Right lung (tissue), 5 donors: ENCODE results near the gene OR2A5. TPM values are rescaled to one million over a fixed set of nuclear protein-coding genes. Genes with fewer than 3 reads are reported as not detected.

Experiments used
- polyA plus RNA-seq, 5 donors: library from polyadenylated mRNA; unstranded; fragments of 120-200 nt; gene quantifications; one replicate each; pipeline versions ENCODE4 v1.2.1 to v1.2.3, GENCODE V29; 2013; ENCODE audit warnings: inconsistent platforms in 1 of 5, low replicate concordance in 1 of 5; ENCODE audit not compliant: insufficient read length in 5 of 5, insufficient read depth in 1 of 5

The OR2A5 gene
- polyA plus RNA-seq, 5 donors, result 0.05 to 0.26 (median 0.15) TPM

Other genes starting within 250 kb of the OR2A5 start
- 100 to 1,000 TPM in 3 of 5 donors, 10 to 100 TPM in 2; 78.5 to 115 (median 103) TPM for gene TCAF1, start 146.8 kb upstream of the OR2A5 start, polyA plus RNA-seq
- gene OR2F2, start 113.7 kb upstream of the OR2A5 start, polyA plus RNA-seq, result not detected
- gene OR2F1, start 94.1 kb upstream of the OR2A5 start, polyA plus RNA-seq, result under 1 TPM in 1 of 5 donors, not detected in 4; 0.08 TPM
- under 1 TPM in 1 of 5 donors, not detected in 4; 0.03 TPM for gene OR6B1, start 48.6 kb upstream of the OR2A5 start, polyA plus RNA-seq
- gene OR2A25, start 20.9 kb downstream of the OR2A5 start, polyA plus RNA-seq, result under 1 TPM in 2 of 5 donors, not detected in 3; 0.06 to 0.12 TPM
- under 1 TPM in 3 of 5 donors, not detected in 2; 0.03 to 0.09 (median 0.04) TPM for gene OR2A12, start 37.3 kb downstream of the OR2A5 start, polyA plus RNA-seq
- gene OR2A2, start 60.6 kb downstream of the OR2A5 start, polyA plus RNA-seq, result not detected
- gene OR2A14, start 74.2 kb downstream of the OR2A5 start, polyA plus RNA-seq, result under 1 TPM in 1 of 5 donors, not detected in 4; 0.08 TPM
- gene CTAGE4, start 134.5 kb downstream of the OR2A5 start, polyA plus RNA-seq, result 10 to 100 TPM in 1 of 5 donors, 1 to 10 TPM in 4; 1.3 to 19.4 (median 7.2) TPM
- gene ARHGEF35, start 146.9 kb downstream of the OR2A5 start, polyA plus RNA-seq, result 10 to 100 TPM in 4 of 5 donors, 1 to 10 TPM in 1; 9.0 to 17.7 (median 15.8) TPM
- gene OR2A42, start 190.7 kb downstream of the OR2A5 start, polyA plus RNA-seq, result 1 to 10 TPM; 1.9 to 5.2 (median 2.4) TPM
- 10 to 100 TPM in 4 of 5 donors, 1 to 10 TPM in 1; 9.3 to 26.0 (median 13.8) TPM for gene OR2A7, start 215.8 kb downstream of the OR2A5 start, polyA plus RNA-seq
- gene CTAGE8, start 220.3 kb downstream of the OR2A5 start, polyA plus RNA-seq, result 1 to 10 TPM; 3.8 to 9.6 (median 5.8) TPM